Umbilical cord (tissue), 2 donors: ENCODE data around the gene CSK. TPM values are rescaled to one million over a fixed set of nuclear protein-coding genes. Genes with fewer than 3 reads are reported as not detected.
A peak's percentile ranks its signal among the peaks of the same experiment; 100 is the strongest.
"Not testable (repeated sequence)": the region's sequence is repeated elsewhere in the genome, so short reads cannot be mapped to it uniquely, and the experiment has no call there.

ENCODE experiments used
- DNase-seq: peaks from one replicate; pipeline ENCODE4 v3.0.0-alpha.2; 2015; ENCODE audit warnings: low spot score
- total RNA-seq: library from RNA; depleted of rRNA; stranded (reverse); fragments of >200 nt; gene quantifications from one replicate; pipeline ENCODE4 v1.2.3, GENCODE V29; 2014; ENCODE audit warnings: low replicate concordance; ENCODE audit not compliant: insufficient read depth

Gene CSK
- 10.1 TPM for total RNA-seq

- peak; percentile 72 for DNase-seq
These were observed at the start of gene CSK for GRCh38 chr15:74781431-74782258. Gene CSK, plus strand, starts transcription at chr15:74782080. Its CDS starts 16,218 bp downstream, at chr15:74798298.

- no peak for DNase-seq
These were observed 49.0 kb upstream of the CSK start for GRCh38 chr15:74732846-74733245.

GRCh38 chr15:74733269-74733668 is 48.6 kb upstream of the CSK start:
- no peak for DNase-seq

DNA sequence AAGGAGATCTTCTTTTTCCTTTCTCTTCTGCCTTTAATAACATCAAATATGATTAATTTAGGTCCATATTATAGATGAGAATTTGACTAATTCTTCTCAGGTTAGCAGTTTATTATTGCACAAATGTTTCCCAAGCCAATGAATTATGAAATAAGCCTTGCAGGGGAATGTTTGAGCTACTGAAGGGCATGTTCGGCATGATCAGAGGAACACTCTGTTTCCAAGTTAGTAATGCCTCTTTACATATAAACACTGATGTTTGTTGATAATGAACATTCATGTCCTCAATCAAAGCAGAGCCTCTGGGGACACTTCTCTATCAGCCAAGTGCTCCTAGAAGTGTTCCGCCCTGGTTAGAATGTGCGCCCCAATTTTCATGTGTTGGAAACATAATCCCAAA is 46.6 kb upstream of the CSK start:
- DNase-seq: no peak

GRCh38 chr15:74738239-74738638 is 43.6 kb upstream of the CSK start:
- not testable (repeated sequence) for DNase-seq

DNA sequence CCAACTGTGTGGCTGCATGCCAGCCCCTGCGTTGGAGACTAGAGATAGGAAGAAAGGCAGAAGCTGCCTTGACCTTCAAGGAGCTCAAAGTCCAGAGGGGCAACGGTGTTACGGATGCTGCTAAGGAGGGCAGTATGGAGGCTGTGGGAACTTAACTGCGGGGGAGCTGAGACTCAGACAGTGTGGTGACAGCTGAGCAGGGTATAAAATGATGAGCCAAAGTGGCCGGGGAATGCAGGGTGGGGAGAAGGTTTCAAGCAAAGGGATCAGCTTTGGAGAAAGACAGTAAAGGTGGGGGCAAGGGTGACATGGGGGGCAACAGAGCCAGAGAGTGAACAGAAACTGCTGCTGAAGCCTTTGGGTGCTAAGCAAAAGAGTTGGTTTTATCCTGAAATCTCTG is 39.5 kb upstream of the CSK start:
- DNase-seq: no peak

DNA sequence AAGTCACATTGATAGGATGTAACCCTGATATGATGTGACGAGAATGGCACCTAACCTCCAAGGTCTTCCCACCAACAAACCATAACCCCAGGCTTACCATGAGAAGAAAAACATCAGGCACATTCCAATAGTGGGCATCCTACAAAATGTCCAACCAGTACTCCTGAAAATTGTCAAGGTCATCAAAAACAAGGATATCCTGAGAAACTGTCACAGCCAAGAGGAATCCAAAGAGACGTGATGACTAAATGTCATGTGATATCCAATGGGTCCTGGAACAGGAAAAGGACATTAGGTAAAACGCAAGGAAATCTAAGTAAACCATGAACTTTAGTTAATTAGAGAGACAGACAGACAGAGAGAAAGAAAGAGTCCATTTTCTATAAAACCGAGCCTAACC is 35.5 kb upstream of the CSK start:
- DNase-seq: no peak

- DNase-seq: no peak
These were observed 33.4 kb upstream of the CSK start, which contains the start of gene CYP1A2 for GRCh38 chr15:74748322-74748946. Gene CYP1A2, plus strand, starts transcription at chr15:74748845. Its CDS starts 894 bp downstream, at chr15:74749739.

GRCh38 chr15:74749832-74750231 is 32.0 kb upstream of the CSK start:
- no peak for DNase-seq

DNA sequence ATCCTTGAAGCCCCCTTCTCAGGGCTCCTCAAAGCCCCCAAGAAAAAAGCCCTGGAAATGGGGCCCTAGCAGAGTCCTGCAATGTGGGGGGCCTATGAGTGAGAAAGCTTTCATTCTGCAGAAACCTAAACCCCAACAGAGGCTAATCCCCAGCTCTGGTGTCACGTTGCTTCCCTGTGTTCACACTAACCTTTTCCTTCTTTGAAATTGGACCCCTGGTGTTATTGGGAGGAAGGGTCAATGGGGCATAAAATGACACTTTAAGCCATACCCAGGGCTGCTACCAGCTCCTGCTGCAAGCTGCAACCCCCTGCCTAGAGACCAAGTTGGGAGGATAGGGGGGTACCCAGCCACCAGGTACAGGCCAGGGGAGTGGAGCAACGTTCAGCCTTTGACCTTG is 31.1 kb upstream of the CSK start:
- DNase-seq: no peak

- no peak for DNase-seq
These were observed 29.9 kb upstream of the CSK start for GRCh38 chr15:74752011-74752410.

DNA sequence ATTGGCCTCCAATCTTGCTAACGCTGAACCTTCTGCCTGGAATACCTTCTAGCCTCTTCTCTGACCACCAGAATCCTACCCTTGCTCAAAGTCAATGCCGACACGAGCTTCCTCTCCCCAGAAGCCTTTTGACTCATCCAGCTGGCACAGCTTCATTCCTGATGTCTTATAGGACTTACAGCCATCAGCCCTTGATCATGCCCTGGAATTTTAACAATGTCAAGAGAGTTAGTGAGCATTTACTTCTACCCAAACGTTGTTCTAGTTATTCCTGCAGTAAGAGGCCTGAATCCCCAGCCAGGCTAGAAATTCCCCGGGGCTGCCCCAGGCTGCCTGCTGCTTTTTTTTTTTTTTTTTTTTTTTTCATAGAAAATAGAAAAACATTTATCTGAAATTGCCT is 29.3 kb upstream of the CSK start:
- peak; percentile 92 for DNase-seq

DNA sequence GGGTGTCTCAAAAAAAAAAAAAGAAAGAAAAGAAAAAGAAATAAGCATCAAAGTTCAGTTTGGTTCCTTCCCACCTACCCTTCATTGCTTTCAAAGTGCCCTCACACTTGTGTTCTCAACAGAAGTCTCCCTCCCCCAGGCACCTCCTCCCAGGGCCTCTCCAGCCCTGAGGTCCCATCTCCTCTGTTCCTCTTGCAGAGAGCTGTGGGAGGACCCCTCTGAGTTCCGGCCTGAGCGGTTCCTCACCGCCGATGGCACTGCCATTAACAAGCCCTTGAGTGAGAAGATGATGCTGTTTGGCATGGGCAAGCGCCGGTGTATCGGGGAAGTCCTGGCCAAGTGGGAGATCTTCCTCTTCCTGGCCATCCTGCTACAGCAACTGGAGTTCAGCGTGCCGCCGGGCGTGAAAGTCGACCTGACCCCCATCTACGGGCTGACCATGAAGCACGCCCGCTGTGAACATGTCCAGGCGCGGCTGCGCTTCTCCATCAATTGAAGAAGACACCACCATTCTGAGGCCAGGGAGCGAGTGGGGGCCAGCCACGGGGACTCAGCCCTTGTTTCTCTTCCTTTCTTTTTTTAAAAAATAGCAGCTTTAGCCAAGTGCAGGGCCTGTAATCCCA is 27.2 kb upstream of the CSK start:
- DNase-seq: no peak

- DNase-seq: no peak
These were observed 23.1 kb upstream of the CSK start for GRCh38 chr15:74758736-74759135.

GRCh38 chr15:74762791-74763150 is 19.1 kb upstream of the CSK start:
- no peak for DNase-seq

GRCh38 chr15:74763416-74763815 is 18.5 kb upstream of the CSK start:
- no peak for DNase-seq

- DNase-seq: no peak
These were observed 14.4 kb upstream of the CSK start for GRCh38 chr15:74767167-74768098.

DNA sequence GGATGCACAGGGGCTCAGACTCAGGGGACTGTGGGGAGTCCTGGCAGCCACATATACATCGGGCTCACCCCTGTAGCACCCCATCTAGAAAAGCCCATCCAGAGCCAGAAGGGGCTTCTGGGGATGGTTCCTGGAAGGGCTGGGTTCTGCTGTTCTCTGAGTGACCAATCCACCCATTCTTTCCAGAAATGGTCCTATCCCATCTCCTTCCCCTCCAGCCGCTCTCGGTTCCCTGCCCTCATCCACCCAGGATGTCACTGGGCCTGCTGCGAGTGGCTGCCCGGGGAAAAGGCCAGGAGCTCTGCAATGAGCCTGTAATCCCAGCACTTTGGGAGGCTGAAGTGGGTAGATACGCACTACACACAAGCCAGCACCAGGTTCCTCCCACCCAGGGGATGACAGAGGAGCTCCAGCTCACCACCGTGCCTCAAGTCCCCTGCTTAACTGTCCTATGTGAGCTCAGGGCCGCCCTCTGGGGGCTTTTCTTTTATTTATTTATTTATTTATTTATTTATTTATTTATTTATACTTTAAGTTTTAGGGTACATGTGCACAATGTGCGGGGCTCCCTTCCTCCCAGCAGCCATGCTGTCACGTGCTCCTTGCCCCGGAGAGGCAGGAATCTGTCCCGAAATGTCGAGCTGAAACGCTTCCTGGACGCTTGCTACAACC is 13.6 kb upstream of the CSK start:
- no peak for DNase-seq

DNA sequence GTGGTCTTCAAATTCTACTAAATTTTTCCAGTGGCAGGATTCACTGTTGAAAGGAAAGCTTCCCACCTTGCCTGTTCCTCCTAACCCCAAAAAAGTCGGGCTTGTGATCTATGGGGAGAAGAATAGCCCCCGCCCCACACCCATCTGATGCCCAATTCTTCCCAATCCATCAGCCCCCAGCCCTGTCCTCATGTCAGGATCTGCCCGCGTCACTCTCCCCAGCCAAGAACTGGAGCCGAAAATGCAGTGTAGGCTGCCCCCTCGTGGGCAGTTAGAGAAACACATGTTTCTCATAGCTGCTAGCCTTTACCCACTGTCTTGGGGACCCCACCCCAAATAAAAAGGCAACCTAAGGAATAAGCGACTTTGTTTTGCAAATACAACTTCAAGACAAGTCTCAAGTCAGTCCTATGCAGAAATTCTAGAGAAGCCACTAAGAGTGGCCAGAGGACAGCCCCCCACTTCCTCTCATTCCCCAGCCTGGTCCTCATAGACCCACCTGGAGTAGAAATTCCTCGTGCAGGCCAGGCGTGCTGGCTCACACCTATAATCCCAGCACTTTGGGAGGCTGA is 13.0 kb upstream of the CSK start:
- peak; percentile 61 for DNase-seq

- no peak for DNase-seq
These were observed 12.3 kb upstream of the CSK start for GRCh38 chr15:74769463-74770025.
